T-helper 2 cell treated with Interferon-gamma antibody and Interleukin-4, amounts not matched to agents 5 μg/mL and 100 μg/mL, for 36 hours (primary cell): ENCODE results near the gene TRMT44.

Experiments
- DNase-seq: peaks from one replicate; pipeline ENCODE4 v3.0.0; 2021; ENCODE audit warnings: low spot score
- H3K27ac Mint-ChIP-seq: one replicate; pipeline ENCODE4 v1.8.0; 2021; ENCODE audit warnings: mild to moderate bottlenecking, mixed read lengths
- H3K27me3 Mint-ChIP-seq: one replicate; pipeline ENCODE4 v1.8.0; 2021; ENCODE audit warnings: low read depth, mixed read lengths
- H3K36me3 Mint-ChIP-seq: one replicate; pipeline ENCODE4 v1.8.0; 2021; ENCODE audit warnings: low read depth, mixed read lengths
- H3K4me1 Mint-ChIP-seq: one replicate; pipeline ENCODE4 v1.8.0; 2021; ENCODE audit warnings: low read depth, mixed read lengths
- H3K4me3 Mint-ChIP-seq: one replicate; pipeline ENCODE4 v1.8.0; 2022; ENCODE audit warnings: mild to moderate bottlenecking, moderate library complexity, mixed read lengths
- H3K9me3 Mint-ChIP-seq: one replicate; pipeline ENCODE4 v1.8.0; 2021; ENCODE audit warnings: mixed read lengths

TRMT44 gene

GRCh38 chr4:8522160-8523120 is 81.9 kb downstream of the TRMT44 start:
- Mint-ChIP-seq H3K27me3 (no peaks in the 10 kb centered on the region), H3K27ac (no peak overlapping the region), H3K4me3 (no peak overlapping the region), H3K4me1 (no peaks in the 10 kb centered on the region), H3K36me3 (no peaks in the 10 kb centered on the region), H3K9me3 (no peaks in the 10 kb centered on the region)
- DNase-seq: no peak

- H3K36me3 Mint-ChIP-seq: no peaks in the 10 kb centered on the region
- H3K4me3 Mint-ChIP-seq: no peak overlapping the region
- H3K9me3 Mint-ChIP-seq: no peaks in the 10 kb centered on the region
- H3K27ac Mint-ChIP-seq: no peak overlapping the region
- DNase-seq: no peak
- no peaks in the 10 kb centered on the region for H3K27me3 Mint-ChIP-seq
- H3K4me1 Mint-ChIP-seq: no peaks in the 10 kb centered on the region
These were observed 82.6 kb downstream of the TRMT44 start for GRCh38 chr4:8523175-8523574.

GRCh38 chr4:8523766-8524165 is 83.2 kb downstream of the TRMT44 start:
- Mint-ChIP-seq H3K27me3 (no peaks in the 10 kb centered on the region), H3K4me3 (no peak overlapping the region), H3K4me1 (no peaks in the 10 kb centered on the region), H3K36me3 (no peaks in the 10 kb centered on the region), H3K9me3 (no peaks in the 10 kb centered on the region), H3K27ac (no peak overlapping the region)
- no peak for DNase-seq

- H3K4me1 Mint-ChIP-seq: no peaks in the 10 kb centered on the region
- no peak overlapping the region for H3K27ac Mint-ChIP-seq
- H3K36me3 Mint-ChIP-seq: no peaks in the 10 kb centered on the region
- no peak overlapping the region for H3K4me3 Mint-ChIP-seq
- no peak for DNase-seq
- H3K9me3 Mint-ChIP-seq: no peaks in the 10 kb centered on the region
- H3K27me3 Mint-ChIP-seq: no peaks in the 10 kb centered on the region
These were observed 84.2 kb downstream of the TRMT44 start for GRCh38 chr4:8524595-8525382.

- Mint-ChIP-seq H3K27ac (no peak overlapping the region), H3K9me3 (no peaks in the 10 kb centered on the region), H3K4me1 (no peaks in the 10 kb centered on the region), H3K36me3 (no peaks in the 10 kb centered on the region), H3K4me3 (no peak overlapping the region), H3K27me3 (no peaks in the 10 kb centered on the region)
- DNase-seq: no peak
These were observed 85.0 kb downstream of the TRMT44 start for GRCh38 chr4:8525383-8526120.
